ENCODE results near the gene ATG4C. TPM values are rescaled to one million over a fixed set of nuclear protein-coding genes. Genes with fewer than 3 reads are reported as not detected.

The ATG4C gene
- total and polyA plus RNA-seq, 12 donors = 2.1 to 16.1 (median 8.4) TPM

GRCh38 chr1:62790716-62791115, 6.8 kb downstream of the ATG4C start:
- intact Hi-C loops (cut with DNase I) = no loop called here
- H3K36me3 ChIP-seq (replicated peaks in 1 of 2) = no peaks in the 10 kb centered on the region

DNA sequence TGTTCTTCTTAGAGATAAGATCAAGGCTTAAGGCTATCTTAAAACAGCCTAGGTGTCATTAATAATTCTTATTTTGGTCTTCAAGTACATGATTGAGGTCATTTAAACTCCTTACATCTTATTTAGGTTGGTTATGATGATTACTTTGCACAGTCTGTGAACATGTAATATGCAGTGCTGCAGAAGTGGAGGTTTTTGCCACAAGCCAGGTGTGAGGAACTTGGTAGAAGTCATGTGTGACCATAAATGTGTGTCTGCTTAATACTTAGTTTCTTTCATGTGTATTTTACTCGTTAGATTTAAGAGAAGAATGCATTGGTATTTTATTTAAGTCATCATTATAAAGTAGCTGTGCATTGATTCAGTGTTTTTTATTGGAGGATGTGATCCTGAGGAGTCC, 10.1 kb downstream of the ATG4C start:
- Histone ChIP-seq H3K9me3 (replicated peaks in 1 of 3) (no peaks in the 10 kb centered on the region), H3K4me3 (no peak overlapping the region), H3K27me3 (no peaks in the 10 kb centered on the region), H3K27ac (no peak overlapping the region), H3K36me3 (replicated peaks in 1 of 2) (no peaks in the 10 kb centered on the region), H3K4me1 (replicated peaks in 1 of 2) (peaks cover 0 to 9% of the 10 kb centered on the region in 2 donors)
- TF ChIP-seq, protein P1, sequence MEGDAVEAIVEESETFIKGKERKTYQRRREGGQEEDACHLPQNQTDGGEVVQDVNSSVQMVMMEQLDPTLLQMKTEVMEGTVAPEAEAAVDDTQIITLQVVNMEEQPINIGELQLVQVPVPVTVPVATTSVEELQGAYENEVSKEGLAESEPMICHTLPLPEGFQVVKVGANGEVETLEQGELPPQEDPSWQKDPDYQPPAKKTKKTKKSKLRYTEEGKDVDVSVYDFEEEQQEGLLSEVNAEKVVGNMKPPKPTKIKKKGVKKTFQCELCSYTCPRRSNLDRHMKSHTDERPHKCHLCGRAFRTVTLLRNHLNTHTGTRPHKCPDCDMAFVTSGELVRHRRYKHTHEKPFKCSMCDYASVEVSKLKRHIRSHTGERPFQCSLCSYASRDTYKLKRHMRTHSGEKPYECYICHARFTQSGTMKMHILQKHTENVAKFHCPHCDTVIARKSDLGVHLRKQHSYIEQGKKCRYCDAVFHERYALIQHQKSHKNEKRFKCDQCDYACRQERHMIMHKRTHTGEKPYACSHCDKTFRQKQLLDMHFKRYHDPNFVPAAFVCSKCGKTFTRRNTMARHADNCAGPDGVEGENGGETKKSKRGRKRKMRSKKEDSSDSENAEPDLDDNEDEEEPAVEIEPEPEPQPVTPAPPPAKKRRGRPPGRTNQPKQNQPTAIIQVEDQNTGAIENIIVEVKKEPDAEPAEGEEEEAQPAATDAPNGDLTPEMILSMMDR (IDR thresholded peaks at IDR 0.05) = no peak
- TF ChIP-seq POLR2A (IDR thresholded peaks at IDR 0.05) = no peak
- 87 to 91% (median 89%) methylated on average over 1 of the region's 1 CpG for WGBS, 4 donors
- intact Hi-C loops (cut with DNase I) = no loop called here
- DNase-seq = no peak

More at GRCh38 chr1:62790716-62791115, 6.8 kb downstream of the ATG4C start:
- no peak for TF ChIP-seq POLR2A (IDR thresholded peaks at IDR 0.05)
- TF ChIP-seq, protein P1 (IDR thresholded peaks at IDR 0.05) = no peak
- Histone ChIP-seq H3K27me3 (no peaks in the 10 kb centered on the region), H3K27ac (no peak overlapping the region), H3K4me1 (replicated peaks in 1 of 2) (peaks cover 0 to 16% of the 10 kb centered on the region in 2 donors), H3K9me3 (replicated peaks in 1 of 3) (no peaks in the 10 kb centered on the region), H3K4me3 (no peak overlapping the region)
- DNase-seq = no peak

- Histone ChIP-seq H3K4me1 (replicated peaks in 1 of 2) (peaks cover 0 to 9% of the 10 kb centered on the region in 2 donors), H3K27me3 (no peaks in the 10 kb centered on the region), H3K4me3 (no peak overlapping the region), H3K9me3 (replicated peaks in 1 of 3) (no peaks in the 10 kb centered on the region), H3K27ac (no peak overlapping the region), H3K36me3 (replicated peaks in 1 of 2) (no peaks in the 10 kb centered on the region)
- no peak for DNase-seq
- intact Hi-C loops (cut with DNase I) = no loop called here
- no peak for TF ChIP-seq POLR2A (IDR thresholded peaks at IDR 0.05)
- TF ChIP-seq, protein P1 (IDR thresholded peaks at IDR 0.05) = no peak
Observed at GRCh38 chr1:62796221-62796620, 12.3 kb downstream of the ATG4C start.

DNA sequence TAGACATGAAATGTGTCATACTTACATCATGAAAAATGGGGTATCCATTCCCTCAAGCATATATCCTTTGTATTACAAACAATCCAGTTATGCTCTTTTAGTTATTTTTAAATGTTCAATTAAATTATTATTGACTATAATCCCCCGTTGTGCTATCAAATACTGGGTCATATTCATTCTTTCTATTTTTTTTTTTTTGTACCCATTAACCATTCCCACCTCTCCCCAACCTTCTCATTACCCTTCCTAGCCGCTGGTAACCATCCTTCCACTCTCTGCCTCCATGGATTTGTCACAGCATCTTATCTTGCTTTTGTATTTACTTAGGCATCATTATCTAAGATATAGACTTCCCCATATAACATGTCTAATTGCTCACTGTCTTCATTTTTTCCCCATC, 15.8 kb downstream of the ATG4C start:
- Histone ChIP-seq H3K27me3 (no peaks in the 10 kb centered on the region), H3K36me3 (replicated peaks in 1 of 2) (no peaks in the 10 kb centered on the region), H3K4me3 (no peak overlapping the region), H3K27ac (no peak overlapping the region), H3K4me1 (replicated peaks in 1 of 2) (peaks cover 0 to 9% of the 10 kb centered on the region in 2 donors), H3K9me3 (replicated peaks in 1 of 3) (no peaks in the 10 kb centered on the region)
- WGBS, 4 donors = 86 to 95% (median 90%) methylated on average over 2 of the region's 2 CpGs
- intact Hi-C loops (cut with DNase I) = no loop called here
- DNase-seq = no peak
- no peak for TF ChIP-seq POLR2A (IDR thresholded peaks at IDR 0.05)
- TF ChIP-seq, protein P1 (IDR thresholded peaks at IDR 0.05) = no peak

Data from adrenal gland (tissue), 12 donors.